Large intestine (tissue), 12 donors: Measurements from ENCODE around the gene NRIP2. TPM values are rescaled to one million over a fixed set of nuclear protein-coding genes. Genes with fewer than 3 reads are reported as not detected.
"Not testable (repeated sequence)": the region's sequence is repeated elsewhere in the genome, so short reads cannot be mapped to it uniquely, and the experiment has no call there.

Experiments
- DNase-seq, 2 donors: peaks; one replicate each; pipeline versions ENCODE4 v3.0.0 to v3.0.0-alpha.2; 2013
- H3K27ac ChIP-seq: one replicate; pipeline ENCODE4 v1.5.1; 2013; ENCODE audit warnings: low read length
- H3K27me3 ChIP-seq: 2 replicates; pipeline ENCODE4 v1.6.1; 2013; ENCODE audit warnings: low read length; ENCODE audit not compliant: control insufficient read depth, insufficient read depth
- H3K36me3 ChIP-seq: 2 replicates; pipeline ENCODE4 v1.6.1; 2013; ENCODE audit warnings: low read length; ENCODE audit not compliant: control insufficient read depth, insufficient read depth
- H3K4me1 ChIP-seq: one replicate; pipeline ENCODE4 v1.6.1; 2013; ENCODE audit warnings: low read length; ENCODE audit not compliant: control insufficient read depth, insufficient read depth
- H3K4me3 ChIP-seq: one replicate; pipeline ENCODE4 v1.5.1; 2013; ENCODE audit warnings: low read length
- H3K9me3 ChIP-seq: one replicate; pipeline ENCODE4 v1.6.1; 2013; ENCODE audit warnings: mild to moderate bottlenecking, low read depth, low read length, moderate library complexity; ENCODE audit not compliant: control insufficient read depth
- WGBS: methylation state at CpG from one replicate; pipeline ENCODE4 v1.1.5; 2013; ENCODE audit warnings: low lambda C conversion rate; ENCODE audit not compliant: insufficient coverage; 5-methylcytosine and 5-hydroxymethylcytosine counted together
- long read RNA-seq, 11 donors: transcript quantifications; one replicate each; lab custom pipeline, GENCODE V29; 2026
- polyA plus RNA-seq: library from polyadenylated mRNA; unstranded; fragments of 120-200 nt; gene quantifications from one replicate; pipeline ENCODE4 v1.2.1, GENCODE V29; 2013

Gene NRIP2
- 4.2 TPM for polyA plus RNA-seq
- long read RNA-seq, donor 1, result 0 reads
- long read RNA-seq, donor 2, result 0 reads
- long read RNA-seq, donor 3, result 0 reads
- long read RNA-seq, donor 4, result 0 reads
- long read RNA-seq, donor 5, result 0 reads
- long read RNA-seq, donor 6, result 0 reads
- long read RNA-seq, donor 7, result 0 reads
- long read RNA-seq, donor 8, partial matches to known transcripts, result 0 of 1 reads
- long read RNA-seq, donor 8, other reads (novel, unspliced or antisense), result 0 of 1 reads
- long read RNA-seq, donor 9, result 0 reads
- long read RNA-seq, donor 10, result 0 reads
- long read RNA-seq, donor 11, result 0 reads

GRCh38 chr12:2834581-2835491, at the start of gene NRIP2:
NRIP2 (minus strand) TSS chr12:2835035; CDS start chr12:2834983, 52 bp downstream.
- no peaks in the 10 kb centered on the region for H3K9me3 ChIP-seq
- peaks cover 15% of the 10 kb centered on the region for H3K36me3 ChIP-seq
- no peaks in the 10 kb centered on the region for H3K4me1 ChIP-seq
- H3K27me3 ChIP-seq, result peaks cover 3% of the 10 kb centered on the region
- H3K4me3 ChIP-seq, result no peak within 1 kb of the TSS
- H3K27ac ChIP-seq, result no peak within 1 kb of the TSS
- WGBS, result no CpG with 5 or more reads among the region's 32 CpGs
- peak in 1 of 2 donors; percentile 52 for DNase-seq

- no peaks in the 10 kb centered on the region for H3K9me3 ChIP-seq
- H3K36me3 ChIP-seq, result peaks cover 4% of the 10 kb centered on the region
- WGBS, result no CpG with 5 or more reads among the region's 3 CpGs
- peaks cover 14% of the 10 kb centered on the region for H3K4me1 ChIP-seq
- H3K27me3 ChIP-seq, result no peaks in the 10 kb centered on the region
- no peak overlapping the region for H3K27ac ChIP-seq
- H3K4me3 ChIP-seq, result no peak overlapping the region
- DNase-seq, result no peak
These were observed 45.0 kb upstream of the NRIP2 start for GRCh38 chr12:2879853-2880252.

GRCh38 chr12:2877953-2878732, 43.3 kb upstream of the NRIP2 start:
- peak overlapping the region; percentile 79 for H3K4me3 ChIP-seq
- H3K4me1 ChIP-seq, result peaks cover 14% of the 10 kb centered on the region
- peak in 1 of 2 donors; percentile 54 for DNase-seq
- no peaks in the 10 kb centered on the region for H3K9me3 ChIP-seq
- peak overlapping the region; percentile 90 for H3K27ac ChIP-seq
- peaks cover 4% of the 10 kb centered on the region for H3K36me3 ChIP-seq
- no peaks in the 10 kb centered on the region for H3K27me3 ChIP-seq
- WGBS, result 28% methylated on average over 3 of the region's 16 CpGs

GRCh38 chr12:2877047-2877952, 42.5 kb upstream of the NRIP2 start, which contains the start of the genes FOXM1 and RHNO1:
FOXM1 (minus strand) TSS chr12:2877174; CDS start chr12:2874478, 2,696 bp downstream.
RHNO1 (plus strand) TSS chr12:2877223; CDS start chr12:2885367, 8,144 bp downstream.
- DNase-seq, result peak; percentile 87 to 90
- Histone ChIP-seq H3K9me3 (no peaks in the 10 kb centered on the region), H3K4me3 (peak within 1 kb of the TSS; percentile 79), H3K27ac (peak within 1 kb of the TSS; percentile 90), H3K36me3 (peaks cover 4% of the 10 kb centered on the region), H3K27me3 (no peaks in the 10 kb centered on the region), H3K4me1 (peaks cover 14% of the 10 kb centered on the region)
- no CpG with 5 or more reads among the region's 70 CpGs for WGBS

GRCh38 chr12:2876431-2877046, 41.7 kb upstream of the NRIP2 start:
- H3K4me3 ChIP-seq, result peak overlapping the region; percentile 60
- WGBS, result no CpG with 5 or more reads among the region's 38 CpGs
- H3K9me3 ChIP-seq, result no peaks in the 10 kb centered on the region
- no peaks in the 10 kb centered on the region for H3K27me3 ChIP-seq
- H3K27ac ChIP-seq, result no peak overlapping the region
- H3K36me3 ChIP-seq, result peaks cover 8% of the 10 kb centered on the region
- peak in 1 of 2 donors; percentile 49 for DNase-seq
- peaks cover 14% of the 10 kb centered on the region for H3K4me1 ChIP-seq

- DNase-seq, H3K27ac ChIP-seq, H3K4me3 ChIP-seq, H3K4me1 ChIP-seq, H3K27me3 ChIP-seq, H3K9me3 ChIP-seq: not testable (repeated sequence)
- peaks cover 25% of the 10 kb centered on the region for H3K36me3 ChIP-seq
- WGBS, result 80% methylated on average over 2 of the region's 9 CpGs
These were observed 34.3 kb upstream of the NRIP2 start for GRCh38 chr12:2868986-2869632.

- no CpG with 5 or more reads among the region's 9 CpGs for WGBS
- H3K27ac ChIP-seq, result no peak overlapping the region
- no peak for DNase-seq
- H3K27me3 ChIP-seq, result no peaks in the 10 kb centered on the region
- no peaks in the 10 kb centered on the region for H3K4me1 ChIP-seq
- no peaks in the 10 kb centered on the region for H3K9me3 ChIP-seq
- no peak overlapping the region for H3K4me3 ChIP-seq
- peaks cover 32% of the 10 kb centered on the region for H3K36me3 ChIP-seq
These were observed 29.4 kb upstream of the NRIP2 start for GRCh38 chr12:2864198-2864597.

- not testable (repeated sequence) for H3K4me3 ChIP-seq, DNase-seq, H3K4me1 ChIP-seq, H3K9me3 ChIP-seq, H3K27ac ChIP-seq, H3K27me3 ChIP-seq
- WGBS, result no CpG with 5 or more reads among the region's 7 CpGs
- peaks cover 37% of the 10 kb centered on the region for H3K36me3 ChIP-seq
These were observed 28.6 kb upstream of the NRIP2 start for GRCh38 chr12:2863402-2863801.

- Histone ChIP-seq H3K4me3 (no peak overlapping the region), H3K4me1 (peaks cover 3% of the 10 kb centered on the region), H3K27ac (no peak overlapping the region), H3K27me3 (no peaks in the 10 kb centered on the region), H3K9me3 (no peaks in the 10 kb centered on the region), H3K36me3 (peaks cover 39% of the 10 kb centered on the region)
- no CpG with 5 or more reads among the region's 7 CpGs for WGBS
- no peak for DNase-seq
These were observed 28.0 kb upstream of the NRIP2 start for GRCh38 chr12:2862876-2863275.
